Omental fat pad (tissue), 4 donors: ENCODE measurements around the gene HENMT1. TPM values are rescaled to one million over a fixed set of nuclear protein-coding genes. Genes with fewer than 3 reads are reported as not detected.
"Not testable (repeated sequence)": the region's sequence is repeated elsewhere in the genome, so short reads cannot be mapped to it uniquely, and the experiment has no call there.

Experiments used
- ATAC-seq: fragments of 150-250 bp; one replicate; pipeline ENCODE4 v1.9.1; 2016; ENCODE audit warnings: mild to moderate bottlenecking, moderate library complexity; ENCODE audit not compliant: low FRiP score
- DNase-seq: peaks from one replicate; pipeline ENCODE4 v3.0.0-alpha.2; 2019; ENCODE audit warnings: low spot score
- CTCF ChIP-seq, 3 donors: fragments of 450-650 bp; IDR thresholded peaks; one replicate each; pipeline ENCODE4 v1.5.1; 2016 to 2017; ENCODE audit warnings: antibody characterized with exemption in 3 of 3, mild to moderate bottlenecking in 3 of 3, moderate library complexity in 2 of 3
- total RNA-seq, 4 donors: library from RNA; depleted of rRNA; stranded (reverse); fragments of >200 nt; gene quantifications; one replicate each; pipeline ENCODE4 v1.1.0, GENCODE V29; 2016

The HENMT1 gene
- total RNA-seq, 4 donors from 2014 or later, result 2.8 to 4.9 (median 4.5) TPM

GRCh38 chr1:108643492-108644335 is 17.2 kb downstream of the HENMT1 start:
- DNase-seq (no peak), ATAC-seq (peak; percentile 78)
- peak in 2 of 3 donors; percentile 54 to 69 for TF ChIP-seq CTCF (IDR thresholded peaks at IDR 0.05)

GRCh38 chr1:108640863-108641262 is 20.0 kb downstream of the HENMT1 start:
- DNase-seq, ATAC-seq: not testable (repeated sequence)

GRCh38 chr1:108639899-108640560 is 20.9 kb downstream of the HENMT1 start:
- DNase-seq (no peak), ATAC-seq (no peak)
- no peak for TF ChIP-seq CTCF (IDR thresholded peaks at IDR 0.05)

GRCh38 chr1:108636876-108637275 is 24.0 kb downstream of the HENMT1 start:
- DNase-seq, result no peak
- ATAC-seq, result no peak
- no peak for TF ChIP-seq CTCF (IDR thresholded peaks at IDR 0.05)

GRCh38 chr1:108634521-108634920 is 26.4 kb downstream of the HENMT1 start:
- DNase-seq (no peak), ATAC-seq (no peak)
- no peak for TF ChIP-seq CTCF (IDR thresholded peaks at IDR 0.05)

GRCh38 chr1:108628665-108629064 is 32.2 kb downstream of the HENMT1 start:
- ATAC-seq (no peak), DNase-seq (no peak)
- TF ChIP-seq CTCF (IDR thresholded peaks at IDR 0.05), result no peak

GRCh38 chr1:108627951-108628350 is 32.9 kb downstream of the HENMT1 start:
- DNase-seq (no peak), ATAC-seq (no peak)
- TF ChIP-seq CTCF (IDR thresholded peaks at IDR 0.05), result no peak
